ENCODE measurements around the gene ABCC9.

The ABCC9 gene

GRCh38 chr12:21849878-21850277 lies 91.3 kb downstream of the ABCC9 start:
- Mint-ChIP-seq H3K4me1 (peaks cover 11% of the 10 kb centered on the region), H3K27me3 (ENCODE audit: low read depth) (no peaks in the 10 kb centered on the region), H3K9me3 (no peaks in the 10 kb centered on the region), H3K27ac (no peak overlapping the region), H3K36me3 (ENCODE audit: low read depth) (no peaks in the 10 kb centered on the region), H3K4me3 (no peak overlapping the region)
- TF ChIP-seq, protein P1, sequence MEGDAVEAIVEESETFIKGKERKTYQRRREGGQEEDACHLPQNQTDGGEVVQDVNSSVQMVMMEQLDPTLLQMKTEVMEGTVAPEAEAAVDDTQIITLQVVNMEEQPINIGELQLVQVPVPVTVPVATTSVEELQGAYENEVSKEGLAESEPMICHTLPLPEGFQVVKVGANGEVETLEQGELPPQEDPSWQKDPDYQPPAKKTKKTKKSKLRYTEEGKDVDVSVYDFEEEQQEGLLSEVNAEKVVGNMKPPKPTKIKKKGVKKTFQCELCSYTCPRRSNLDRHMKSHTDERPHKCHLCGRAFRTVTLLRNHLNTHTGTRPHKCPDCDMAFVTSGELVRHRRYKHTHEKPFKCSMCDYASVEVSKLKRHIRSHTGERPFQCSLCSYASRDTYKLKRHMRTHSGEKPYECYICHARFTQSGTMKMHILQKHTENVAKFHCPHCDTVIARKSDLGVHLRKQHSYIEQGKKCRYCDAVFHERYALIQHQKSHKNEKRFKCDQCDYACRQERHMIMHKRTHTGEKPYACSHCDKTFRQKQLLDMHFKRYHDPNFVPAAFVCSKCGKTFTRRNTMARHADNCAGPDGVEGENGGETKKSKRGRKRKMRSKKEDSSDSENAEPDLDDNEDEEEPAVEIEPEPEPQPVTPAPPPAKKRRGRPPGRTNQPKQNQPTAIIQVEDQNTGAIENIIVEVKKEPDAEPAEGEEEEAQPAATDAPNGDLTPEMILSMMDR (IDR thresholded peaks at IDR 0.05; ENCODE audit: unreplicated experiment in 3 of 3): no peak

DNA sequence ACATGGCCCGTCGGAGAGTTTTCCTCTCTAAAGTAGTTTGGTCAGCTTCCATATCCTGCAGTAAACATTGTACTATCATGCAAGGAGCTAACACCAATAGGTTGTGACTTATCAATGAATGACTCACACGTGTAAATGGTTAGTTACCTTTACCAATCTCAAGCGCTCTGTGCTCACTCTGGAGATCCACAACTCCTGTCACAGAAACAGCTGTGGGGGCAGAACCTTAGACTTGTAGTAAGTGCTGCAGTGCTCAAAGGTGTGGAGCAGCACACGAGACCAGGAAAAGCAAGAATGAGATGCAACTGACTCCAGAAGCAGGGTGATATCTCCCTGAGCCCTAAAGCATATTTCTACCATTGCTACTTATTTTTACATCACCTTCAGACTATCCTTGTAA lies 93.0 kb downstream of the ABCC9 start:
- H3K9me3 Mint-ChIP-seq: no peaks in the 10 kb centered on the region
- no peak overlapping the region for H3K4me3 Mint-ChIP-seq
- peaks cover 11% of the 10 kb centered on the region for H3K4me1 Mint-ChIP-seq
- H3K27ac Mint-ChIP-seq: no peak overlapping the region
- H3K27me3 Mint-ChIP-seq (ENCODE audit: low read depth): no peaks in the 10 kb centered on the region
- TF ChIP-seq, protein P1 (IDR thresholded peaks at IDR 0.05; ENCODE audit: unreplicated experiment in 3 of 3): no peak
- no peaks in the 10 kb centered on the region for H3K36me3 Mint-ChIP-seq (ENCODE audit: low read depth)

DNA sequence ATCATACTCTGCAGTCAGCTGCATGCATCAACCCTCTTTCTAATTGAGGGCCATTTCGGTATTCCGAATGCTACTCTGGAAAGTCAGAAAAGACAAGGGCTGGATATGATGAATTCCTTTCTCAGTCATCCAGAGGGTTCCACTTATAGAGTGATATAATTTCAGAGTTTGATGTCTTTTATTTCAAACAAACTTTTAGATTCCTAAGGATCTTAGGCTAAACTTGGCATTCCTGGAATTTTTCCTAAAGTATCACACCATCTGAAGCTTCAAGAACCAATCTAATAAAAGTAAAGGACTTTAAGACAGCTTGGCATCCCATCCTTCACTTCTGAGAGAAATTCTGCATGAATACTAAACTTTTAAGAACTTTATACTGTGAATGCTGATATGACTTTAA lies 97.4 kb downstream of the ABCC9 start:
- Mint-ChIP-seq H3K9me3 (no peaks in the 10 kb centered on the region), H3K36me3 (ENCODE audit: low read depth) (peaks cover 3% of the 10 kb centered on the region), H3K4me1 (peaks cover 25% of the 10 kb centered on the region), H3K27ac (no peak overlapping the region), H3K27me3 (ENCODE audit: low read depth) (no peaks in the 10 kb centered on the region), H3K4me3 (no peak overlapping the region)
- TF ChIP-seq, protein P1 (IDR thresholded peaks at IDR 0.05; ENCODE audit: unreplicated experiment in 3 of 3): no peak

DNA sequence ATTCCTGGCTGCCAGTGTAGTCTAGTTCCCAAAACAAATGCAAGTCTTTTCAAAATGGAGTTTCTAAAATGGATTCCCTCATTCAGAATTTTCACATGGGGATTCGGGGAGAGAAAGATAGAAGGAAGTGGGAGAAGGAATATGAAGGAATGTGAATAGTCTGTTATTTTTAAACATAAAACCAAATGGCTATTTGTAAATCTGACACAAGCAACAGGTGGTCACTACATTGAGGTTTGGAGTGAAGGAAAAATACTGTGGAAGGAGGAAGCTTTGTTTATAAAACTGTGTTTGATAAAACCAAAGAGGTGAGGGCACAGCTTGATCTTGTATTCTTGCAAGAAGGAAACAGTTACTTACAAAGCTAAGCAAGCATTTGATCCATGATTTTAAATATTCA lies 101.5 kb downstream of the ABCC9 start:
- TF ChIP-seq, protein P1 (IDR thresholded peaks at IDR 0.05; ENCODE audit: unreplicated experiment in 3 of 3): no peak
- peak overlapping the region; percentile 51 to 85 (median 64) for H3K27ac Mint-ChIP-seq
- peaks cover 26% of the 10 kb centered on the region for H3K4me1 Mint-ChIP-seq
- no peaks in the 10 kb centered on the region for H3K27me3 Mint-ChIP-seq (ENCODE audit: low read depth)
- peaks cover 3% of the 10 kb centered on the region for H3K36me3 Mint-ChIP-seq (ENCODE audit: low read depth)
- no peaks in the 10 kb centered on the region for H3K9me3 Mint-ChIP-seq
- H3K4me3 Mint-ChIP-seq: peak overlapping the region in 1 of 3 experiments; percentile 9

DNA sequence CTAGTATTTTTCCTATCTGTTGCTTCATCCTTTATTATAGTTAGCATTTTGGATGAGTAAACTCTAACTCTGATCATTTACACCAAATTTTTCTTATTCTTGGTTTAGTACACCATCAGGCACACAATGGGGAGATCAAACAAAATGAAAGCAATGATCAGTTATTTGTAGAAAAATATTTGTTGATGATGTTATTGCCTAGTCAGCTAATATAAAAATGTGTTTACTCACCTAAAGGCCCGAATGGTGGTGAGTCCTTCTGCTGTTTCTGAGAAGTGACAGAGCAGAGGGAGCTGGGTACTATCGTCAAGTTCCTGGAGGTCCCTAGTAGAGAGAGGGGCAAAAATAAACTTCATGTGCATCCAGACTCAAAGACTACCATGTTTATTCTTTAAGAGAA lies 103.4 kb downstream of the ABCC9 start:
- no peaks in the 10 kb centered on the region for H3K9me3 Mint-ChIP-seq
- H3K27ac Mint-ChIP-seq: no peak overlapping the region
- H3K4me3 Mint-ChIP-seq: no peak overlapping the region
- TF ChIP-seq, protein P1 (IDR thresholded peaks at IDR 0.05; ENCODE audit: unreplicated experiment in 3 of 3): no peak
- peaks cover 26% of the 10 kb centered on the region for H3K4me1 Mint-ChIP-seq
- peaks cover 3% of the 10 kb centered on the region for H3K36me3 Mint-ChIP-seq (ENCODE audit: low read depth)
- H3K27me3 Mint-ChIP-seq (ENCODE audit: low read depth): no peaks in the 10 kb centered on the region

- H3K36me3 Mint-ChIP-seq (ENCODE audit: low read depth): no peaks in the 10 kb centered on the region
- H3K4me1 Mint-ChIP-seq: peaks cover 28% of the 10 kb centered on the region
- H3K27me3 Mint-ChIP-seq (ENCODE audit: low read depth): no peaks in the 10 kb centered on the region
- TF ChIP-seq, protein P1 (IDR thresholded peaks at IDR 0.05; ENCODE audit: unreplicated experiment in 3 of 3): no peak
- H3K27ac Mint-ChIP-seq: peak overlapping the region; percentile 68 to 87 (median 82)
- H3K4me3 Mint-ChIP-seq: no peak overlapping the region
- no peaks in the 10 kb centered on the region for H3K9me3 Mint-ChIP-seq
Observed at GRCh38 chr12:21831791-21832344, 109.4 kb downstream of the ABCC9 start.
